Activated B cell treated with CpG ODN at 0.5 μM for 24 hours (primary cell): ENCODE results near the gene CARNS1. TPM values are rescaled to one million over a fixed set of nuclear protein-coding genes. Genes with fewer than 3 reads are reported as not detected.
A peak's percentile ranks its signal among the peaks of the same experiment; 100 is the strongest.

Source experiments
- ATAC-seq: fragments of 200-7000 bp; cut with Tn5 transposase; one replicate; pipeline ENCODE4 v1.10.0; 2021; ENCODE audit warnings: low read depth, mild to moderate bottlenecking, moderate library complexity
- CTCF ChIA-PET: fragments of 350-600 bp; sonication (Branson Sonifier 250); formaldehyde crosslinking; loops from one replicate; lab custom pipeline; 2021; ENCODE audit warnings: antibody characterized with exemption; lab: Charles Lee
- POLR2A ChIA-PET: fragments of 350-600 bp; sonication (Branson Sonifier 250); formaldehyde crosslinking; loops from one replicate; lab custom pipeline; 2021; ENCODE audit warnings: antibody characterized with exemption; lab: Charles Lee
- DNase-seq: peaks from one replicate; pipeline ENCODE4 v3.0.0; 2022
- H3K27ac Mint-ChIP-seq: one replicate; pipeline ENCODE4 v1.8.0; 2020; ENCODE audit warnings: mixed read lengths
- H3K27me3 Mint-ChIP-seq: one replicate; pipeline ENCODE4 v1.8.0; 2021; ENCODE audit warnings: mixed read lengths
- H3K36me3 Mint-ChIP-seq: one replicate; pipeline ENCODE4 v1.8.0; 2021; ENCODE audit warnings: low read depth, mixed read lengths
- H3K4me1 Mint-ChIP-seq: one replicate; pipeline ENCODE4 v1.8.0; 2021; ENCODE audit warnings: mixed read lengths
- H3K4me3 Mint-ChIP-seq: one replicate; pipeline ENCODE4 v1.8.0; 2020; ENCODE audit warnings: mild to moderate bottlenecking, mixed read lengths
- H3K9me3 Mint-ChIP-seq: one replicate; pipeline ENCODE4 v1.8.0; 2020; ENCODE audit warnings: mixed read lengths
- CTCF ChIP-seq: fragments of 200-600 bp; IDR thresholded peaks from one replicate; pipeline ENCODE4 v1.8.0; 2022; ENCODE audit warnings: antibody characterized with exemption, mild to moderate bottlenecking
- intact Hi-C: fragments of 100-400 bp; cut with micrococcal nuclease; formaldehyde crosslinking; loops from one replicate; pipeline ENCODE4 v1.15.1; 2024
- total RNA-seq: library from RNA; stranded (reverse); gene quantifications from 2 replicates; pipeline ENCODE4 v1.2.3, GENCODE V29; 2022

The CARNS1 gene, protein sequence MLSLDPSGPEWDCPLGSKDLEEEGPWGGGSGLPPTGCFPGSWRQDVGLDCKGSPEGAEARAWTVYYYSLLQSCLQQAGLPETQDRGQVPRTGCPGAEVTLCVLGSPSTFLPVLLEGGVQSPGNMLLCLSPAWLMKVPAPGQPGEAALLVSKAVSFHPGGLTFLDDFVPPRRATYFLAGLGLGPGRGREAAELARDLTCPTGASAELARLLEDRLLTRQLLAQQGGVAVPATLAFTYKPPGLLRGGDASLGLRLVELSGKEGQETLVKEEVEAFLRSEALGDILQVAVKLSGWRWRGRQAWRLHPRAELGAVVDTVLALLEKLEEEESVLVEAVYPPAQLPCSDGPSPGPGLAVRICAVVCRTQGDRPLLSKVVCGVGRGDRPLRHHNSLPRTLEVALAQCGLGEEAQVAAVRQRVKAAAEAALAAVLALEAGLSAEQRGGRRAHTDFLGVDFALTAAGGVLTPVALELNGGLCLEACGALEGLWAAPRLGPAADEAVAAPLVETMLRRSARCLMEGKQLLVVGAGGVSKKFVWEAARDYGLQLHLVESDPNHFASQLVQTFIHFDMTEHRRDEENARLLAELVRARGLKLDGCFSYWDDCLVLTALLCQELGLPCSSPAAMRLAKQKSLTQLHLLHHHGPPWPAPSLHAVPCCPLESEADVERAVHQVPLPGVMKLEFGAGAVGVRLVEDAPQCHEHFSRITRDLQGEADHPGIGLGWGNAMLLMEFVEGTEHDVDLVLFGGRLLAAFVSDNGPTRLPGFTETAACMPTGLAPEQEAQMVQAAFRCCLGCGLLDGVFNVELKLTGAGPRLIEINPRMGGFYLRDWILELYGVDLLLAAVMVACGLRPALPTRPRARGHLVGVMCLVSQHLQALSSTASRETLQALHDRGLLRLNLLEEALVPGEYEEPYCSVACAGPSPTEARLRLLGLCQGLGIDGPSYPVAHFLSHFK
- 5.7 and 6.3 TPM in 2 replicates for total RNA-seq

DNA sequence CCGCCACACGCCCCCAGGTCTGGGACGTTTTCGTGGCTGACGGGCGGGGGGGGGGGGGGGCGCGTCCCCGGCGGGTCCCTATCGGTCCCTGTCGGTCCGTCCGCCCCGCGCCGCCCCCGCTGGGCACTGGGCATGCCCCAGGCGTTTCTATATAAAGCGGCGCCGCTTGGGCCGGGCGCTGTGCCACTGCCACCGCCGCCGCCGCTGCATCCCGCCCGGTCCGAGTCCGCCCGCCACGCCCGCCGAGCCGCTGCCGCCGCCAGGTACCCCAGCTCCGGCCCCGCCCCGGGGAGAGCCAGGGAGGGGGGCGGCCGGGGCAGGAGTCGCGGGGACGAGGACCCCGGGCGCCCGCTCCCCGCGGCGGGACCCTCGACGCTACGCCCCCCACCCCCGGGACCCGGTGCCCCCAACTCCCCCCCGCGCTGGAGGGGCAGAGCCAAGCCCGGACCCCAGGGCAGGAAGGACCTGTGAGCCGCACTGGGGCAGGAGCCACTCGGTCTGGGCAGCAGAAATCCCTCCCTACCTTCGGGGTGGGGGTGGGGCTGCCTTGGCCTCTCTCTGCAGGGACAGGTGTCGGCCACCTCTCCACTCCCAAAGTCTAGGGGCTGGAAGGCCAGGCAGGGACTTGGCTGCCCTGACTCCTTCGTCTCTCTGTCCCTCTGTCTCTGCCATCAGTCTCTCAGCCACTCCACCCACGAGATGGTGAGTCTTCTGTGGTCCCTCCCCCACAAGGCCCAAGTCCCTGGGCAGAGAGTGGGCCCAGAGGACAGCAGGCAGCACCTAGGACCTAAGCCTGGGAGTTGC, at the start of gene CARNS1:
CARNS1 (plus strand) TSS at position 178 of the 804 bp plus-strand sequence; CDS start at position 700, 522 bp downstream.
- TF ChIP-seq CTCF, result no peak
- ChIA-PET CTCF (interaction anchor here (0.8 kb wide), 1 partner anchor 14 kb away, joined by 3 read pairs; the partner anchor contains the start of gene PPP1CA), POLR2A (interaction anchor here (0.5 to 13.9 kb wide), 6 partner anchors 8 to 289 kb away, joined by 5 to 404 read pairs (median 60); partner anchors contain the start of genes PPP1CA, PTPRCAP, RPS6KB2 and TBC1D10C)
- H3K9me3 Mint-ChIP-seq, result no peaks in the 10 kb centered on the region
- ATAC-seq, result no peak
- DNase-seq, result no peak
- no peaks in the 10 kb centered on the region for H3K36me3 Mint-ChIP-seq
- no peaks in the 10 kb centered on the region for H3K27me3 Mint-ChIP-seq
- intact Hi-C loops, result no loop called here
- peak within 1 kb of the TSS; percentile 90 for H3K27ac Mint-ChIP-seq
- H3K4me3 Mint-ChIP-seq, result peak within 1 kb of the TSS; percentile 83
- peaks cover 83% of the 10 kb centered on the region for H3K4me1 Mint-ChIP-seq

GRCh38 chr11:67365736-67366444, 49.6 kb upstream of the CARNS1 start:
- no peak for TF ChIP-seq CTCF
- DNase-seq (no peak), ATAC-seq (no peak)
- Mint-ChIP-seq H3K27ac (peak overlapping the region; percentile 51), H3K4me1 (peaks cover 90% of the 10 kb centered on the region), H3K4me3 (peak overlapping the region; percentile 30), H3K36me3 (peaks cover 60% of the 10 kb centered on the region), H3K27me3 (no peaks in the 10 kb centered on the region), H3K9me3 (no peaks in the 10 kb centered on the region)
- ChIA-PET POLR2A (interaction anchor here (26.3 to 26.4 kb wide), 2 partner anchors 4 to 11 kb away, joined by 1307 read pairs; partner anchors contain the start of genes CLCF1 and POLD4), CTCF (interaction anchor here (1.4 to 22.6 kb wide), 2 partner anchors 8 to 13 kb away, joined by 6 to 735 read pairs; partner anchors contain the start of genes CLCF1 and POLD4)
- intact Hi-C loops, result no loop called here

- Mint-ChIP-seq H3K4me1 (peaks cover 91% of the 10 kb centered on the region), H3K27ac (peak overlapping the region; percentile 51), H3K27me3 (no peaks in the 10 kb centered on the region), H3K4me3 (no peak overlapping the region), H3K36me3 (peaks cover 65% of the 10 kb centered on the region), H3K9me3 (no peaks in the 10 kb centered on the region)
- ATAC-seq, result no peak
- CTCF ChIA-PET, result interaction anchor here (0.9 to 22.6 kb wide), 2 partner anchors 13 to 35 kb away, joined by 4 to 735 read pairs; partner anchors contain the start of genes POLD4 and PPP1CA
- intact Hi-C loops, result no loop called here
- POLR2A ChIA-PET, result interaction anchor here (26.3 to 26.4 kb wide), 2 partner anchors 5 to 10 kb away, joined by 1307 read pairs; partner anchors contain the start of genes CLCF1 and POLD4
- no peak for DNase-seq
- TF ChIP-seq CTCF, result no peak
These were observed 48.9 kb upstream of the CARNS1 start for GRCh38 chr11:67366546-67366945.
